GM10266 (cell line): Measurements from ENCODE around the gene COL17A1.

Experiments used
- DNase-seq: peaks from one replicate; pipeline ENCODE4 v3.0.0; 2012; ENCODE audit errors: extremely low spot score
- CTCF ChIP-seq: IDR thresholded peaks from 2 replicates; pipeline ENCODE4 v1.5.1; 2012; ENCODE audit warnings: mild to moderate bottlenecking, low read depth; ENCODE audit not compliant: control insufficient read depth, insufficient read depth; ENCODE audit errors: missing control alignments

COL17A1 gene

DNA sequence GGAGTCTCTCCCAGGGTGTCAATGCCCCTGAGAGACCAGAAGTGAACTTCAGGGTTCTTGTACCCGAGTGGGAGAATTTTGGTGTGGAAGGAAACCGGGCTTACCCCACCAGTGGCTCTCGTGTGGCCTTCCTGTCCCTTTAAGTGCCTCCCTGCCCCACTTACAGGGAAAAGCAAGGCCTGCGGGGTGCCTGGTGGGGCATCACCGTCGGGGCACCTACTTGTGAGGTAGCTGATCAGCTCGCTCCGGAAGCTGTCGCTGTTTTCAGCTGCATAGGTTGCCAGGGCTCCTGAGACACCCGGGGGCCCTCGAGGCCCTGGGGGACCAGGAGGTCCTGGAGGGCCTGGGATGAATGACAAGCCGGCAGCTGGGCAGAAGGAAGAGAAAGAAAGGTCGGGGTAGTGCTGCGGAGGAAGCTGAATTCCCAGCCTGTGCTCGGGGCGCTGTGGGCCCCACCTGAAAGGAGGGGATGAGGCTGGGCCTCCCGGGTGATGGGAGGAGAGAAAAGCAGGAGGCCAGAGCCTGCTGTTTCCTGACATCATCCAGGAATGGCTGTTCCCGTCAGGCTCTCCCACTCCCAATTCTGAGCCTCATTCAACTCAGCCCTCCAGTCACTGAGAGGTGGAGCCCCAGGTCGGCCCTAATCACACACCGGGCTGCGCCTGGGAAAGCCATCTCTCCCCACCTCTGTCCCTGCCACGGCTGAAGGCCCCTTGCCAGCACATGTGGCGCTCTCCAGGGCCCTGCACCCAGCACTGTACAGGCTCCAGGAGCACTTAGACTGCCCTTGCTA lies 51.1 kb downstream of the COL17A1 start:
- peak; percentile 2 for DNase-seq
- no peak for TF ChIP-seq CTCF

DNA sequence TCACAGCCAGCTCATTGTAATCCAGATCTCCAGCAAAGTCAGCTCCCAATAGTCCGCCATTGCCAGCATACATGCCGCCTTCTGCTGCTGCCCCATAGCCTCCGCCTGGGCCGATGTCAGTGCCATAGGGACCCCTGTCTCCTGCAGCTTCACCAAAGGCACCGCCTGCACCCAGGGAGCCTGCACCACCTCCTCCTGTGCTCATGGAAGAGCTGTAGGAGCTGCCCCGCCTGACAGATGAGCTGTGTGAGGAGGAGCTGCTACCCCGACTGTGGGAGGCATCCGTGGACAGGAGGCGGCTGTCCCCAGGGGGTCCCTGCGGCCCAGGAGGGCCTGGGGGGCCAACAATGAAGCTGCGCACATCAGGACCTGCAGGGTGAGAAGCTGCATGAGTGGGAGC lies 51.7 kb downstream of the COL17A1 start:
- no peak for TF ChIP-seq CTCF
- DNase-seq = no peak

- TF ChIP-seq CTCF = no peak
- no peak for DNase-seq
These were observed 52.2 kb downstream of the COL17A1 start for GRCh38 chr10:104033401-104033930.

GRCh38 chr10:104032144-104032775 lies 53.4 kb downstream of the COL17A1 start:
- DNase-seq = no peak
- no peak for TF ChIP-seq CTCF

DNA sequence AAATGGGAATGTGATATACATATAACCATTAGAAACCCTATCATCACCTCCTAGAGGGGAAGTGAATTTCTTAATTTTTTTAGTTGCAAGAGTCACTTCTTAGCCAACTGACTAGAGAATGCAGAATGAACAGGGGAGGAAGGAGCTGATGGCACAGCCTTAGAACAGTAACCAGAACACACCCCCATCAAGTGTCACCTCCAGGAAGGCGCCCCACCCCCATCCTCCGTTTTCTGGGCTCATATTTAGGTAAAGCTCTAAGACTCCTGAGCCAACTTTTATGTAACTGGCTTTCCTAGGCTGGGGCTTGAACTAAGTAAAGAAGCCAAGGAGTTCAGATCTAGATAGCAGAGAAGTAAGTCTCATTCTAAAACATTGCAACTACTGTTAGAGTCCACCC lies 54.0 kb downstream of the COL17A1 start:
- no peak for DNase-seq
- no peak for TF ChIP-seq CTCF

GRCh38 chr10:104029521-104029860 lies 56.2 kb downstream of the COL17A1 start:
- DNase-seq = no peak
- no peak for TF ChIP-seq CTCF

- DNase-seq = no peak
- TF ChIP-seq CTCF = no peak
These were observed 56.7 kb downstream of the COL17A1 start for GRCh38 chr10:104028823-104029520.
